ENCODE data around the gene TIMM17B. TPM values are rescaled to one million over a fixed set of nuclear protein-coding genes. Genes with fewer than 3 reads are reported as not detected.

TIMM17B gene
- total RNA-seq: 22.1 TPM
- long read RNA-seq, partial matches to known transcripts: 6 of 10 reads
- long read RNA-seq, other reads (novel, unspliced or antisense): 3 of 10 reads

DNA sequence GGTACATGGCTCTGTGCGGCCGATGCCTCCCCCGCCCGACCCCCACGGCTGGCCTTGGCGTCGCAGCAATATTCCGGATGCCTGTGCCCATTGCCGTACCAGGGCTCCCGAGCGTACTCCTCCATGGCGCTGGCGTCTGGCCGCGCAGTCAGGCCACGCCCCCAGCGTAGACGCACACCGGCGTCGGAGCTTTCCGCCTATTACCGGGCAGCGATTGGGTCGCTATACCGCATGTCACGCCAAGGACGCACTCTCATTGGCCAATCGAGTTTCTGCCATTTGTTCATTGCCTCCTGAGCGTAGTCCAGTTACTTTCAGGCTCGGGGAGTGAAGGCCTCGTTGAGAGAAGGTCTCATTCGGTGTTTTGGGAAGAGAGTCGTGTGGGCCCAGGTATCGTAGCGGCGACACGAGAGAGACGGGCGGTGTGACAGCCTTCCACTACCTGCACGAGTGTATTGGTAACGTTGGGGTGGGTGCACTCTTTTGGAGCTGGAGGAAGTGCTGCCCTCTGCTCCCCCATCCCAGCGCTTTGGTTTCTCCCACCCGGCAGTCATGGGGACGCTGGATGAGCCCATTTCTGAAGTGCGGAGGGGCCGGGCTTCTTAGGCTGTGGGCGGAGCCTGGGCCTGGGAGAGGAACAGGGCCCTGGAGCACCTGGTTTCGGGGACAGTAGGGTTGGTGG is at the start of gene TIMM17B, which contains the start of gene PQBP1:
TSS of gene TIMM17B (minus strand) at position 144 of the 682 bp plus-strand sequence. CDS start at position 125, 19 bp downstream.
TSS of gene PQBP1 (plus strand) at position 306 of the 682 bp plus-strand sequence. CDS start 580 bp downstream, outside the sequence.
- DNase-seq (ENCODE audit: low spot score): peak; percentile 94

DNA sequence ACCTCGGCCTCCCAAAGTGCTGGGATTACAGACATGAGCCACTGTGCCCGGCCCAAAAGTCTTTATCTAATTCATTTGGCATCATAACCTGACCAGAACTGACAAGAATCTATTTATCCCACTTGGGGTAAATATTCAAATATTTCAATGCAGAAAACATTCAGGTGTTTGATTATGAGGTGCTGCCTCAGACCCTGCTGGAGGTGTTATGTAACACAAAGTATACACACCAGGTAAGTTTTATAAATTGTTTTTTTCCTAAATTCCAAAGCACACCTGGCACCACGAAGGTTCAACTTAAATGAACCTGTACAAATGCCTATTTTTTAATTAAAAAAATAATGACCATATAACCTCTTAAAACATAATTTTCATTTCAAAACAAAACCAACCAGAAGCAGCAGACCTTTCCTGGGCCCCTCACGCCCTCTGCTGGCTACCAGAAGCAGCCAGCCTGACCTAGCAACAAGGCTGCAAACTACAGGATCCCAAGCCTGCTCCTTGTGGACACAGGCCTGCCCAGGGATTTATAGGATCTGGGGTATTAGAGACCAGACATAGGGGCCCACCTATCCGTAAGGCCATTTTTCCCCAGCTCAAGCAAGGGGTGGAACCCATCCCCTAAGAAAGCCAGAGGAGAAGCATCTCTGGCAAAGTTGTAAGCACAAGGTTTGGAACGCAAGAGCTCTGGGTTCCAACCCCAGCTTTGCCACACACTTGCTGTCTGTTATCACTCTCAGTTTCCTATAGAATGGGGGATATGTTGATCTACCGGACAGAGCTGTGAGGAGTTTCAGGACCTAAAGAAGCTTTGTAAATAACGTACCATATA is 48.2 kb upstream of the TIMM17B start:
- DNase-seq (ENCODE audit: low spot score): no peak

DNA sequence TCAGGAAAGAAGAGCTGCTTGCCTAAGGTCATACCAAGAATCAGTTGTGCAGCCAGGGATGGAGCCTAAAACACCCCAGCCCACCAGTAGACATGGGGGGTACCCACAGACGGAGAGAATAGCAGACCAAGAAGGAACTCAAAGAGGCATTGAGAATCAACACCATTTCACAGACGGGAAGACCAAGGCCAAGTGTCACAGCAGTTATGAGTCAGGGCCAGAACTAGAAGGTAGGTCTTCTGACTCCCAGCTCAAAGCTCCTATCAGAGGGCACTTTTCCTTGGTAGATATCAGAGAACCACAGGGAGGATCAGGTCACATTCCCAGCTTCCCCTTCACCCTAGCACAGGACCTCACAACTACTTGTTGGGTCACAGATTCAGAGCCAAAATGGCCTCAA is 45.3 kb upstream of the TIMM17B start:
- DNase-seq (ENCODE audit: low spot score): no peak

DNA sequence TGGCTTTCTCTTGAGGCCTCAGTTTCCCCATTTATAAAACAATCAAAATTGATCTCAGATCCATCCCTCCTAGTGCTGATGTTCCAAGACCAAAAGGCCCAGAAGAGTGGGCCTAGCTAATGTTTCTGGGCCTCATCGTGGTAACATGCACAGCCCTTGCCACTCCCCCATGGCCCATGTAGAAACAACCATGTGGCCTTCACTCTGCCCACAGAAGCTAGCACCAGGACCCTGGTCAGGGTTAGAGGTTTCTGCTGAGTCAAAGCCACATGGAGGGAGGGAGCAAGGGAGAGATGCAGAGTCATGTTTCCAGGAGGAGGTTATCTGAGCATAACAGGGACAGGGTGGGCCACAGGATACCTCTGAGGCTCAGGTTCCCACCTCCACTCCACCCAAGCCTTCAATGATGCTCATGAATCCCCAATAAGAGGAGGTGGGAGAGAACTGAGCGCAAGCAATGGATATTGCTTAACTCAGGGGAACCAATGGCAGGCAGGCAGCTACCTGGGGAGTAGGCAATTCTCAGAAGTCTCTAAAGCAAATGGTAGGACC is 42.9 kb upstream of the TIMM17B start:
- no peak for DNase-seq (ENCODE audit: low spot score)

DNA sequence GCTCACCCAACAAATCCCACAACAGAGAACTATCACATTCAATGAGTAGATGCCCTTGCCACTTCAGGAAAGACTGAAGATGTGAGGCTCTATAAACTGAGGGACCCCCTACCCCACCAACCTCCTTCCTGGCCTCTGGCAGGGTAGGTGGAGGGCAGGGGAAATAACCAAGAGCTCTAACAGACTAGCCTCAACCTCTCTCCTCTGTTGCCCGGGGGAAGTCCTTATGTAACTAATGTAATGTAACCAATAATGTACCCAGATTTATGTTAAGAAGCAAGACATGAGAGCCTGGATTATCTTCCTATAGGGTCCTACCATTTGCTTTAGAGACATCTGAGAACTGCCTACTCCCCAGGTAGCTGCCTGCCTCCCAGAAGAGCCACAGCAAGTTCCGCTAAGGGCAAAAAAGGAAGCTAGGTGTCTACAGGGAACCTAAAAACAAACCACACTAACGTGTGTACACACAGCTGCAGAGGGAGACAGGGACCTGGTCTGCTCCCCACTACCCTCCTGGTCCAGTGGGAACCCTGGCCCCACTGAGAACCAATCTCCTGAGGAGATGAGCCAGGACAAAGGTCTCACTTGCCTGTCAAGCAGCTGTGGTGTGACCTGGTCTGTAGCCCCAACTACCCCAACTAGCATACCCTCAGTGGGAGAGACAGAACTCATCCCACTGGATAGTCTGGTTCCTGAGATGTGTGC is 42.1 kb upstream of the TIMM17B start:
- DNase-seq (ENCODE audit: low spot score): no peak

DNA sequence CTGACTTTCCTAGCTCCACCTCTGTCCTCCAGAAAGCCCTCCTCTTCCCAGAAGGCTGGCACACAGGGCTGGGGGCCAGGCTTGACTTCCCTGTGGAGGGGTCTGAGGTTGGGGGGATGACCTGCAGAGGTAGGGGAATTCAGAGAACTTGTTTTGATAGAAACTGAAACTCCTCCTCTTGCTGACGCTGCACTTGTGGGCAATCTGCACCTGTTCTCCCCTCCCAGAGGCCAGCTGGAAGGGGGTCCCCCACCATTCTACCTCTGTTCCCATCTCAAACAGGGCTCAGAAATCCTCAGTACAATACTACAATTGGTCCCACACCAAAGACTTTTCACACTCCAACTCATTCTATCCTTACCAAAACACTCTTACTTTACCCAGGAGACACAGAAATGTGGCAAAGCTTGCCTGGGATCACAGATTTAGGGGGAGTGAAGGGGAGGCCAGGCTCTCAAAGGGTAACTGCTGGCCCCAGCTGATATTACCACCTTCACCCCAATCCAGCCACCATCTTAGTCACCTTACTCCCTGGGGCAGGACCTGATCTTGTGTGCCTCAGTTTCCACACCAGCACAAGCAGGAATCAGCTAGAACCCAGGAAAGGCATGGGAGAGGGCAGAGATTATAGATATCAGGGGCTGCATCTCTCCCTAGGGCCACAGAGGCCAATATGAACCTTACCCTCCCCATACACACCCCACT is 41.3 kb upstream of the TIMM17B start:
- no peak for DNase-seq (ENCODE audit: low spot score)

DNA sequence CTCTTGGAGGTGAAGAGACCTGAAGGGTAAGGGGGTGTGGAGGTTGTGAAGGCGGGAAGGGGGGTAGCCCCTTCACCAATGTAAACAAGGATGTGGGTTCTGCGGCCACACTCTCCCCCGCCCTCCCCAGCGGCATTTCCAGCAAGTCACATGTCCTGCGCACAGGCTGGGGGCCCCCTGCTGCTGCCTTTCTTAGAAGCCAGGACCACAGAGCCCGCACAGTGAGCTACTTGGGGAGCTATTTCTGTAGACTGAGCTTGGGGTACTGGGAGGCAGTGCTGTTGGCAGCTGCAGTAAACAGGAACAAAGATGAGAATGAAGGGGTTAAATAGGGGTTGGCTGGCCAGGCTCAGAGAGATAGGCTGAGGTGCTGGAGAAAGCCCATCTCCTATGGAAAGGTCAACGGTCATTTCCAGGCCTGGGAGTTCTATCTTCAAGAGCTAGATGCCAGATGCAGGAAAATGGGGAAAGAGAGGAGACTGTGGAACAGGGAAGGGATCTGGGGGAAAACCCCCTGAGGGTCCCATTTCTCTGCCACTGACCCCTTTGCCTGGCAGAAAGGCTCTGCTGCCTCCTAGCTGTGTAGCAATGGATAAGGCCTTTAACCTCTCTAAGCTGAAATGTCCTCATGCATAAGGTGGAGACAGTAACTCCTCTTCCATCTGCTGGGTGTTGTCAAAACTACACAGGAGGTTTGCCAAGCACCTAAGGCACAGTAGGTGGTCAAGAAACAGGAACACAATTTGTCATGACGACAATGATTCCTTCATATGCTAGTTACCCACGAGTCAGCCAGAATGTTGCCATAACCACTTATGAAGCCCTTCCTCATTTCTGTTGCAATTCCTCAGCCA is 39.7 kb upstream of the TIMM17B start:
- DNase-seq (ENCODE audit: low spot score): no peak

DNA sequence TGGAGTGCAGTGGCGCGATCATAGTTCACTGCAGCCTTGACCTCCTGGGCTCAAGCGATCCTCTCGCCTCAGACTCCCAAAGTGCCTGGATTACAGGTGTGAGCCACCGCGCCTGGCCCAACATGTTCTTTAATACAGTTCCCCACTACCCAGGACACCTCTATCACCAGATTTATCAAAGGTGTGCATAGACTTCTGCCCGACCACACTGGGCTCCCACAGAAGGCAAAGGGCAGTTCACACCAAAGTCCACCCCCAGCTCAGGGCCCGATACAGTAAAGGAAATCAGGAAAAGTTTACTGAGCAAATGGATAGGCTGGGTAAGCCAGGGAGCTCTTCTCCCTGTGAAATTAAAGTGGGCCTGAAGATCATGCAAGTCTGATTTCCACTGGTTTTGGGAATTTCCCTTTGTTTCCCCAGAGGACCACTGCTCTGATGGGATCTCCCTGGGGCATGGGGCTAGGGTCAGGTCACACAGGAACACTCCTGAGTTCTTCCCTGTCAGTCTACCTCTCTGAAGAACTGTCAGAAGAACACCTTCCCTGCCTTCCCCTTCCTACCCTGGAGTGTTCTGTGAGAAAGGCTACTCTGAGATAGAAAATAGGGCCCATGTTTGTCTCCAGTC is 39.0 kb upstream of the TIMM17B start:
- DNase-seq (ENCODE audit: low spot score): no peak

DNA sequence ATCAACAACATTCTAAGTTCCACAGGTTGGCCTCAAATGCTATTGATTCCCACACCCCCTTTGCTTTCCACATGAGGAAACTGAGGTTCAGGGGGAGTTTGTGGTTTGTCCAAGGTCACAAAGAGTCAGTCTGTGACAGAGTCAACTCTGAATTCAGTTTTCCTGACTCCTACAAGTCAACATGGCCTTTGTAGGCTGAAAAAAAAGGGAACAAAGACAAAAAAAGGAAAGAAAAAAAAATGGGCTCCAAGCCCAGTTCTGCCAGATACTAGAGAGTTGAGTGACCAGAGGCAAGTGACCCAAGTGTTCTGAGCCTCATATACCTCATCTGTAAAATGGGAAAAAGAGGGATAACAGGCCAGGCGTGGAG is 37.7 kb upstream of the TIMM17B start:
- DNase-seq (ENCODE audit: low spot score): no peak

DNA sequence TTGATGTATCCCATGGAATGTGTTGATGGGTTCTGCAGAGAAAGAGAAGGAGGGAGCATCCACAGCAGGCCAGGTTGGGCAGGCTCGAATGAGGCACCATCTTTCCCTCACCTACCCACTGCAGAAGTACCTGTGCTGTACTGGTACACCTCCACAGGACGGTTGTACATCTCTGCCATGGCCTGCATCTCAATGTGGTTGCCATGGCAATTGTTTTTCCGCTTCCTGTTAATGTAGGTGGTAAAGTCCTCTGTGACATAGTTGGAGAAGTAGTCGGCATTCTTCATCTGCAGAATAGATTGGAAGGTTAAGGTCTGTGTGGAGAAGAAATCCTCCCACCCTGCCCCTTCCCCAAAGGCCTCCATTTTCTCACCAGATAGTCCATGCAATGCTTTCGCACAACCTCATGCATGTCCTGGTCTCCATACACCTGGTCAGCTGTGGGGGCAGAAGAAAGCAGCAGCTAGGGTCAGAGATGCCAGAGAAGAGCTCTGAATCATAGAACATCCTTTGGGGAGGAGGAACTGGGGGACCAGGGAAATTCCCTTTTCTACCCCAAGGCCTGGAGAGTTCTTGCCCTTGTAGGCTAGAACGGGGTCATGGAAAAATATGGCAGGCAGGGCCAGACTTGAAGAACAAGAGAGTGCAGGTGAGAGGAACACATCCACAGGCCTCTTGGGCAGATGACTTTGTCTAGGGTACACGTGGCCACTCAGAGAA is 37.2 kb upstream of the TIMM17B start:
- no peak for DNase-seq (ENCODE audit: low spot score)

DNA sequence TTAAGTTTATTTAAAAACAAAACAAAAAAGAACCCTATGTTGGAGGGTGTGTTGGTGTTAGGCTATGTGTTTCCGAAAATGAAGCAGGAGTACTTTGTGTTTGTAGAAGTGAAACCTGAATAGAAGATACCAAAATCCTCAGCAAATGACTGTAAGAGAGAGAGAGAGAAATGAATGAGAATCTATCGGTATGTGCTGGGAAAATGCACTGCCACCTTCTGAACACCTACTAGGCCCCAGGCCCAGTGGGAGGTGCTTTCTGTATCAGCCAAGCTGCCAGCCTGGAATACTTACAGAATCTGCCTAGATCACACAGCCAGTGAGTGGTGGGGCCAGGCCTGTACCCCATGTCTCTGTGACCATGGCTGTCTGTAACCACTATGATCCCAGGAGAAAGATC is 36.2 kb upstream of the TIMM17B start:
- no peak for DNase-seq (ENCODE audit: low spot score)

DNA sequence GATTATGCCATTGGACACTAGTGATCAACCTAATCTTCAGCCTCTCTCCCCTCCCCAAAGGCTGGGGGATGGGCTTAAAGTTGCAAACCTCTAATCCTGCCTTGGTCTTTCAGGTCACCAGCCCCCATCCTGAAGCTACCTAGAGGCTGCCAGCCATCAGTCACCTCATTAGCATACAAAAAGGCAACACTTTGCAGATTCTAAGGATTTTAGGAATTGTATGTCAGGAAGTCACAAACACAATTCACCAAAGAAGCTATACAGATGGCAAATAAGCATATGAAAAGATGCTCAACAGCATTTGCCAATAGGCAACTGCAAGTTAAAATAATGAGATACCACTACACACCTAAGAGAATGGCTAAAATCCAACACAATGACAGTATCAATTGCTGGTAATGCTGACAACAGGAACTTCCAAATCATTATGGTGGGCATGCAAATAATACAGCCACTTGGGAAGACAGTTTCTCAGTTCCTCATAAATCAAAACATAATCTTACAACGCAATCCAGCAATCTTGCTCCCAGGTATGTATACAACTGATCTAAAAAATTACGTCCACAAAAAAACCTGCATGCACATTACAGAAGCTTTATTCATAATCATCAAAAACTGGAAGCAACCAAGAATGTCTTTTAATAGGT is 30.3 kb upstream of the TIMM17B start:
- DNase-seq (ENCODE audit: low spot score): no peak

DNA sequence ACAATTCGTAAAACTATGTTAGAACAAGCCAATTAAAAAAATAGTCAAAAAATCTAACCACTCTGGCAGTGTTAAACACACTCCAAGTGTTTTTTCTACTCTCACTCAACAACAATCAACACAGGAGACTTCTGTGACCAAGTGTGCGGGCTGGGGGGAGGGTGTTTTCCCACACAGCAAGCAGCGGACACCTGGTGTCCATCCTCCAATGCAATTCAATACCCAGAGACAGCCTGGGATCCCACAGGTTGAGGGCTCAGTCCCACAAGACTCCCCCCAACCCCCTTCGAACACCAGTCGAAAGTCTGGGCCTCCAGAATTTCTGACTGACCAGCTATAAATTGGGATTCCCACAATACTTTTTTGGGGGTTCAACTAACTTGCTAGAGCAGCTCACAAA is 29.6 kb upstream of the TIMM17B start:
- no peak for DNase-seq (ENCODE audit: low spot score)

DNA sequence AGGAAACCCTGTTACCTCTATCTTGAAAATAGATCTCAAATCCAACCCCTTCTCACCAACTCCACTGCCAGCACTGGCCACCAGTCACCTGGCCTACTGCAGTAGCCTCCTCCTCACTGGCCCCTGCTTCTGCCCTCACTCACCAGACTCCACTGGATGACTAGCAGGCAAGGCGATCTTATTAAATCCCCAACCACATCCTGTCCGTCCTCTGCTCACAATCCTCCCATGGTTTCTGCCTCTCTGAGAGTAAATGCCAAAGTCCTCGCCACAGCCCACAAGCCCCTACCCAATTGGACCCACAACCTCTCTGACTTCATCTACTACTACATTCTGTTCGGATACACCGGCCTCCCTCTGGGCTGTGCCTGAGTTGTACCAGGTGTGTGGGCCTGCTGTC is 26.7 kb upstream of the TIMM17B start:
- DNase-seq (ENCODE audit: low spot score): no peak

DNA sequence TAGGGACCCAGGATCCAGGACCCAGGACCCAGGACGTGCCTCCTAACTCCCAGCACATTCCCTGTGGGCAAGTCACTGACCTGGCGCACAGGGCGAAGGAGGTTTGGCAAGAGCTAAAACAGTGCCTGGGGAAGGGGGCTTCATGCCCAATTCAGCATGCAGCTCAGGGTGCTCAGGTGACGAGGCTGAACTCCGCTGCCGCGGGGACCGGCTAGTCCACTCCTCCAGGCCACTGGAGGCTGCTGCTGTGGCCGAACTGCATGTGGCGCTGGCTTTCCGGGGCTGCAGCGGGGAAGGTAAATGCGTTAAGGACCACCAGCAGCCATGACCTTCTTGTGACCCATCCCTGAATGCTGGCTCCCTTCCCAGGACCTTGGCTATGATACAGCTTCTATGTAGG is 26.2 kb upstream of the TIMM17B start:
- DNase-seq (ENCODE audit: low spot score): no peak

DNA sequence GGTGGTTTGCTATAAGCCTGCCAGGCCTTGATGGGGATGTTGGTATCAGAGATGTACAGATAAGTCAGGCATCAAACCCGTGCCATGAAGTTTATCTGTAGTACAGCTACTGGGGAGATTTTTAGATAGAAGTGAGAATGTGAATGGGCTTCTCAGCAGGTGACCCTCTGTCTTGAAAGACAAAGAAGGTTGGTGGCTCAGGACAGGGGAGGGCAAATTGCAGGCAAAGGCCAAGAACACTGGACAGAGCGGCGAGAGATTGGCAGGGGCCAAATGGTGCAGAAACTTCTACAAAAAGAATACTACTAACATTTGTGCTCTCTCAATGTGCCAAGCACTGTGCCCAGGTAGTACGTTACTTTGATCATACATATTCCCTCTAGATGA is 23.1 kb upstream of the TIMM17B start:
- DNase-seq (ENCODE audit: low spot score): no peak

DNA sequence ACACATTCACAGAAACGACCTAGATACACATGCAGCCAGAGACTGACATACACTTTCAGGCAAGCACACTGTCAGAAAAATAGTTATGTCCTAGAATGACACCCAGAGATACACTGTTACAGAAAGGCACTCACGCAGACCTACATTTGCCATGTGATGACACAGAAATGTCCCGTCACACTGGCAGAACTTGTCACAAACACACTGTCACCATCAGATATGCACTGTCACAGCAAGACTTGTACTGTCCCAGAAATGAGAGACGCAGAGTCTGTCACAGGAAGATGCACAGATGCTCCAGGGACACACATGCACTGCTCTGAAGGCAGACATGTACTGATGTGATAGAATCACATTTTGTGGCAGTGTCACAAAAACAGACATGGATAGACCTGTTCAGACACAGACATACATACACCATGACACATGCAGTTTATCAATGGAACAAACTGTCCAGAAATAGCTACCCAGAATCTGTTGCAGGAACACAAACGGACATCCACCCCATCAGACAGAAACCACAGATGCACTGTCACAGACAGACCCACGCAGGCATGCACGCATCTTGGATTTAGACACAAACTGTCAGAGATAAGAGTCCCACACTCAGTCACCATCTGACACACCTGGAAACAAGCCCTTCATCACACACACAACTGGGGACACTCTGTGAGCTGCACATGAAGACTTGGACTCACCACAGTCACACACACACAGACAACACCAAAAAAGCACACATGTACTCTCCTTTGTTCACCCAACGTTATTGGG is 22.6 kb upstream of the TIMM17B start:
- no peak for DNase-seq (ENCODE audit: low spot score)
